Right hindlimb (tissue), 1 donor: ENCODE measurements around the gene ZCCHC4.

Experiments used
- DNase-seq: peaks from one replicate; pipeline ENCODE4 v3.0.0-alpha.2; 2018

The ZCCHC4 gene

DNA sequence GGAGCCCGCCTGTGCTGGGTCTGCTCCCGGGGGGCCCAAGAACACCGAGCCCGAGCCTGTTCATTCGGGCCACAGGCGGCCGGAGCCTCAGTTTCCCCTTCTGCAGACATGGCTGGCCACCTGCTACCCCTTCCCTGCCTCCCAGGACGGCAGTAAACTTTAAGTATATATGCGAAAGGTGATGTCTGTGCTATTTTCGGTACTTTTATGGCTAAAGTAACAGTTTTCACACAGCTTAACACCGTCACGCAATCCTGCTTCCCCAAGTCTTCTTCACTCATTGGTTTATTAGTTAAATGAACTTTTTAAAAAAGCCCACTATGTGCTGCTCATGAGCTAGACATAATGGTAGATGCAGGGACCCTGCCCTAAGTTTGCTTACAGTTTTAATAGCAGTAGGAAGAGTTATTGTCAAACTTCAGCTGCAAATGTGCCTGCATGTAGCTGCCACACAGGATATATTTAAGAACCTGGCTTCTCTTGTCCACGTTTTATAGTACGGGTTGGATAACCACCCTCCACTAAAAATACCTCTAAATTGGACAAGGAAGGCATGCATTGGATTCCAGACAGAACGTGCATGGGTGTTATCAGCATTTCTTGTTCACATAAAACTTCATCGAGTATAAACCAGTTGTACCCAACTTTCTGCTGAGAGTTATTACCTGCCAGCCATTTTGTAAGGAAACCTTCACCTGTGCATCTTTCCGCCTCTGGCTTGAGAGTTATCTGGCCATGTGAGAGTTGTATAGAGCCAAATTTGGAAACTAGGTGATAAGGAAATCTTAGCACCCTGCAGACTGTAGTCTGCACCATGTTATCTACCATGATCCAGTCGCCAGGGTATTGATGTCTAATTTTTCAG lies 65.2 kb downstream of the ZCCHC4 start:
- DNase-seq = no peak

DNA sequence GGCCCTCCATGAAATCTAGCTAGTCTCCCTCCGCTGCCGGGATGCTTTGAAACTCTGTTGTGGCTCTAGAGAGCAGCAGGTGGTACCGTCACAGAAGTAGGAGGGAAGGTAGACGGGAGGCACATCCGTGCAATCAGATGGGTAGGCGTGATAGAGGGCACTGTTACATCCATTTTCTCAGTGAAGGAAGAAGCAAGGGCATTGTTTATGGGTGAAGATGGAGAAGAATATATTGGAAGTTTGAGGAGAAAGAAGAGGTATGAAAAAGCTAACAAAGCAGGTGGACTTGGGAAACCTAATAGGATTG lies 65.8 kb downstream of the ZCCHC4 start:
- DNase-seq = no peak

DNA sequence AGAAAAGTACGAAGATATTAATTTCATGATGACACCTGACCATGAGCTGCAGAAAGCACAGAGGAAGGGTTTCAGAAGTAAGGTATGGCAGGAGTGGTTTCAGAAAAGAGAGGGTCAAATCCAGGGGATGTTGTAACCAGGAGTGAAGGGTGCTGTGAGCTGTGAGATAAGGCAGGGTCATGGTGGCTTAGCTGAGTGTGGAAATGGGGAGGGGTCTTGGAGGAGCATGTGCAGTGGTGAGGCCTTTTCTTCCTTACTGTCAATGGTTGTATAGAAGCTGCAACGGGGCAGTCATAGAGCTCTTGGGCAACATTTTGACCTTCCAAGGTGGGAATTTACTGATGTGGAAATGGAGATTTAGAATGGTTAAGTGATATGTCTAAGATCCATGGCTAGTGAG lies 67.0 kb downstream of the ZCCHC4 start:
- no peak for DNase-seq

DNA sequence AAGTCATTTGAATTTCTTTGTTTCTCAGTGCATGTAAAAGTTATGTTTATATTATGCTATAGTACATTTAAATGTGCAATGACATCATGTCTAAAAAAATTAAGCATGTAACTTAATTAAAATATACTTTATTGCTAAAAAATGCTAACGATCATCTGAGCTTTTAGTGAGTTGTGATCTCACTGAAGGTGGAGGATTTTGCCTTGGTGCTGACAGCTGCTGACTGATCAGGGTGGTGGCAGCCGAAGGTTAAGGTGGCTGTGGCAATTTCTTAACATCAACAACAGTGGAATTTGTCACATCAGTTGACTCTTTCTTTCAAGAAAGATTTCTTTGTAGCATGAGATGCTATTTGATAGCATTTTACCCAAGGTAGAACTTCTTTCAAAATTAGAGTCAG lies 71.1 kb downstream of the ZCCHC4 start:
- no peak for DNase-seq

DNA sequence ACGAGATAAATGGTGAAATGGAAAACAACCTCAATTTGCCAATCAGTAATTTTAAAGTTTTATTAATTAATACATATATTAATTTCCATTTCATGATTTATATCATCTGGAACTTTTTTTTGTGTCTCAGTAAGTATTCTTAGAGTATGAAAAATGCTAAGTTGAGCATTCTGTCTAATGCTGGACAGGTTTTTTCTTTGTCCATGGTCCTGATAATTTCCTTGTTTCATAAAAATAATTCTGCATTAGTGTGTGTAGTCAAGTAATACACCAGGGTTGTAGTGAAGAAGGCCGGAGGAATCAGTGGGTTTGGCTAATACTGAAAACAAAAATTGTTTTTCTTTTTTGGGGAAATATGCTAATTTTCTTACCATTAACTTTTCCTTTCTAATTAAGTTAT lies 74.4 kb downstream of the ZCCHC4 start:
- DNase-seq = no peak

DNA sequence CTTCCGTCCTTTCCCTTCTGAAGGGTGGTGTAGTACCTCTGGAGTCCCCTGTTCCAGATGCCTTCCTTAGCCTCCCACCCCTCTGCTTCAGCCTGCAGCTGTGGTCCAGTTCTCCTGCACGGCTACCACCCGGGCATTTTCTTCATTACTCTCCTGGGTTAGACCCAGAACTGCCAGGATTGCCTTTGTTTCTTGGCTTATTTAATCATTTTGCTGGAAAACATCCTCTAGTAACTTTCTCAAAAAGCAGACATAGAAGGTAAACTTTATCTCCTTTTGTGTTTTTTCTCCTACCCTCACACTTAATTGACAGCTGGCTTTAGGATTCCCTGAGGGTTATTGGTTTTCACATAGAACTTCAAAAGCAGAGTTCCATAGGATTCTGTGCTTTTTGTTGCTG lies 84.7 kb downstream of the ZCCHC4 start:
- DNase-seq = no peak

DNA sequence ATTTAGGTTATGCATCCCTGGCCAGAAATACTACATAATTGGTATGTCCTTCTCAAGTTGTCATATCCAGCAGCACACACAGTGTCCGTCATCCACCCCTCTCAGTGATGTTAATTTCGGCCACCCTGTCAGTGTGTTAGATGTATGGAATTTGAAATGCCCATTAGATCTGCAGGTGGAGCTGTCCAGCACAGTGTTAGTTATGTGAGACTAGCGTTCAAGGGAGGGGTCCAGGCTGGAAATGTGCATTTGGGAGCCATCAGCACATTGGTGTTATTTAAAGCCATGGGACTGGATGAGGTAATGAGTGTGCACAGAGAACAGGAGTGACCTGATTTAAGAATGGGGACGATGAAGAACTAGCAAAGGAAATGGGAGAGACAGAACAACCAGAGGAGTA lies 86.9 kb downstream of the ZCCHC4 start:
- DNase-seq = no peak

DNA sequence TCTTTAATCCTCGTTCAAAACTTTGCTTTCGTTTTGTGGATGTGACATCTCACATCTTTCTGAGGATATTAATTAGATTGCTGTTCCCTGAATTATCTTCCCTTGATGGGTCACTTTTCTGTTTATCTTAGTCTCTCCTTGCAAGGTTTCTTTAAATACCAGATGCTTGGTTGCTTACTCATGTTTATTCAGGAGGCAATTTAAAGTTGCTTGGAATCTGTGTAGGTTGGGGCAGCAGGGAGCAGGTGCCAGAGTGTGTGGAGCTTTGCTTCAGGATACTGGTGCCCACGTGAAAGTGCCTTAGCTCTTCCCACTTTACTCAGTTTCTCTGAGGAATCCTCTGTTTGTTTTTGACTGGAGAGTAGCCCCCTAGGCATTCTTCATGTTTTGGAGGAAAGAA lies 88.5 kb downstream of the ZCCHC4 start:
- DNase-seq = no peak

DNA sequence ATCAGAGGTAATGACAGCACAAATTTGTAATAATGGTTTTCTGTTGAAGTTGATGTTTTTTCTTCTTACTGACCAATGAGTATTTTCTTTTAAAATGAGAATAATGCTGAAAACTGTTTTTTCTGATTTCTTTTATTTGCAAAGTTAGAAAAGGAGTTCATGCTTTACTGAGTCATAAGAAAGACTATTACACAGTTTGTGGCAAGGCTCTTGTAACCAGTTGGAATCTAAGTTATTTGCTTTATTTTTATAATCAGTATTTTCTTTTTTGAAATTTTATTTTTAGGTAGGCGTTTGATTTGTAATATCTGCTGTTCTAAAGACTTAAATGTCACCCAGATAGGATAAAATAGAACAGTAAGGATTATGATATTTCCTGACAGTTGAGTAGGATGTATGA lies 89.9 kb downstream of the ZCCHC4 start:
- no peak for DNase-seq

DNA sequence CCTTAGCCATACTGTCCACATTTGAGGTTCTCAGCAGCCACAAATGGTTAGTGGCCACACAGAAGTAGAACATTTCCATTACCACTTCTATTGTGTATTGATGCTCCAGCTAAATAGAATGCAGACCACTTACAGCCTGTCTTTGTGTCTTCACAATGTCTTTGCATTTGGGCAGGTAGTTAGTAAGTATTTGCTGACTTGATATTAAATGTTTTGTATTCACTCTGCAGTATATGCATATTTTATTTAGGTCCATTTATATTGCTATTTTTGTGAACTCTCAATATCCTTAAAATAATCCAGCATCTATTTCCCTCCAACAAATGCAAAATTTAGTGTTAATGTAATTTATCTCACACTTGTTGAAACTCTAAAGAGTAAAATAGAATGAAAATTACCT lies 91.1 kb downstream of the ZCCHC4 start:
- DNase-seq = no peak

DNA sequence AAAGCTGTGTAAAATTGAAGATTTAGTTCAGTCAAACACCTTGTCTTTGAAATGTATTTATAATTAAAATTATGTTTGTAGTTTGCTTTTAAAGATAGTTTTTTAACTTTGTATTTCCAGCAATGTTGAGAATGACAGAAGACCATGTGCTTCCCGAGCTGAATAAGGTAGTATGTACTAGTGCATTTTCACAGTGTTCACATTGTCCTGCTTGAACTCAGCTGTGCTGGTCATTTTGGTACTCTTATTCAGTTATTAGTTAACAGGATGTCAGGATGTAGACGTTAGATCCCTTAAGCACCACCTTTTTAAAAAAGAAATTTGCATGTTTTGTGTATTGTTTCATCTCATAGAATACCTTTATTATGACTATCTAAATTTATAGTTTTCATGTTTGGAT lies 92.9 kb downstream of the ZCCHC4 start:
- DNase-seq = no peak

DNA sequence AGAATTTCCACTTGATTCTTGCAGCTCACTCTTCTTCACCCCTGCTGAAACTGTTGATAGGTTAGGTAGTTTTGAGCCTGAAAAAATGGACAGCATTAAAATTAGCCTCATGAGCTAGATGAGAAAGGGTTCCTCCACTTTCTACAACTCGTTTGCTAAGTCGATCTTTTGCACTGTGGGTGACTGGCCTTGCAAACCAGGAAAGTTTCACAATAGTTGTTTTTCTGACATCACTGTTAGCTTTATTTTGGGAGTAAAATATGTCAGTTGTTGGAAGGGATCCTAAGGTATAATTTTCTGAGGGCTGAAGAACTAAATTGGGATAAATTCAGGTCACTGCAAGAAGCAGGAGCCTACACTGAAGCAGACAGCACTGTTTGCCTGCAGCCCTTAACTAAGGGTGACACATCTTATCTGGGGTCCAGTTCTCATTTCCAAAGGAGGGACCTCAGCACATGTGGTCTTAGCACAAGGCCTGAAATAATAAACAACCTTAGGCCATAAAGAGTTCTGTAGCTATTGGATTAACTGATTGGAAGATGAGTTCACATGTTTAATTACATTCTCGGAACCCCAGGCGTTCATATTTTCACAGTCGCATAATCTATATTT lies 93.6 kb downstream of the ZCCHC4 start:
- DNase-seq = no peak

DNA sequence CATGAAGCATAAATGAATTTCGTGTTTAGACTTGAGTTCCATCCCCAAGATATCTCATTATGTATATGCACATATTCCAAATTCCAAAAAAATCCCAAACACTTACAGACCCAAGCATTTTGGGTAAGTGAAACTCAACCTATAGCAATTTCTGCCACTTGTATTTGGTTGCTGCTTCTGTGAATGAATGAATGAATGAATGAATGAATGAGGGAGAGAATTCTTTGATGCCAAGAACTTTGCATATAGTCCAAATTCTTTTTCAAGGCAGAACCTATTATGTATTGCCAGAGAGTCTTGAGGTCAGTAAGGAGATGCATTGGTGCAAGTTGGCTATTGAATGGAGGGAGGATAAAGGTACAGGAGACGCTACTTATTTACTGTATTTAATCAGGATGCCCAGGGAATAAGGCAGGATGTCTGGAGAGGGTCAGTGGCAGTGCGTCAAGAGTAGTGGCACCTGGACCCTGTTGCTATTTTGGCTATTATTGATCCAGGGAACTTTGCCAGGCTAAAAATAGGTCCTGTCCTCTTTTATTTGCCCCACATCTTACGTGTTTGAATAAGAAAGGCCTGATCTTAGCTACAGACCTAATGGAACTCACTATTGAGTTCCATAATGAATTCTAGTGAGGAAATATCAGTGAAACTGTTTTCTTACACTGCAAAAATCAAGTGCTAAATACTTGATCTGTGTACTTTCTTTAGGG lies 98.4 kb downstream of the ZCCHC4 start:
- DNase-seq = no peak

DNA sequence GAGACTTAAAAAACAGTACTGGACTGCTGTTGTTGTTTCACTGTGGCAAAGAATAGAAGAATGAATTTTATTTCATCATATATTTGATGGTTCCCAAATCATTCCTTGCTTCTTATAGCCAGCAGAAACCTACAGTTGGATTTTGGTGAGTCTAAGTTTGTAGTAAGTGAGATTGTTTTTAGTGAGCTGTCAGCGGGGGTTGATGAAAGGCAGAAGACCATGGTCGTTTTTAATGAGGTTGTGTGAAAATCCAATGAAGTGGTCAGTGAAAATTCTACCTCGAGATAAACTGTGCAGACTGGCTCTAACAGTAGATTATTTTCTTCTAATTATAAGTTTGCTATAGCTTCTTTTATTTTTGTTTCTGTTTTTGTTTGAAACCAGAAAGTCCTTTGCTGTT lies 100.7 kb downstream of the ZCCHC4 start:
- no peak for DNase-seq

DNA sequence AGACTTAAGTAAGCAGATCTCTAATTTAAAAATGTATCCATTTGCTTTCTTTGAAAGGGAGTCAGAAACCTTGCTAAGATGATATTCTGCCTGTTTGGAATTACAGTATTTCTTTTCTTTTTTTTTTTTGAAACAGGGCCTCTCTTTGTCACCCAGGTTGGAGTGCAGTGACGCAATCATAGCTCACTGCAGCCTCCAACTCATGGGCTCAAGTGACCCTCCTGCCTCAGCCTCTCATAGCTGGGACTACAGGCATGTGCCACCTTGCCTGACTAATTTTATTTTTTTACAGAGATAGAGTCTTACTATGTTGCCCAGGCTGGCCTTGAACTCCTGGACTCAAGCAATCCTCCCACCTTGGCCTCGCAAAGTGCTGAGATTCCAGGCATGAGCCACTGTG lies 104.4 kb downstream of the ZCCHC4 start:
- no peak for DNase-seq
